Activated T-cell treated with anti-CD3 and anti-CD28 coated beads for 1 hour (primary cell): ENCODE results near the gene FBXL16.
A peak's percentile ranks its signal among the peaks of the same experiment; 100 is the strongest.

Experiments used
- DNase-seq: peaks from one replicate; pipeline ENCODE4 v3.0.0-alpha.2; 2020; ENCODE audit warnings: low read depth

The FBXL16 gene

DNA sequence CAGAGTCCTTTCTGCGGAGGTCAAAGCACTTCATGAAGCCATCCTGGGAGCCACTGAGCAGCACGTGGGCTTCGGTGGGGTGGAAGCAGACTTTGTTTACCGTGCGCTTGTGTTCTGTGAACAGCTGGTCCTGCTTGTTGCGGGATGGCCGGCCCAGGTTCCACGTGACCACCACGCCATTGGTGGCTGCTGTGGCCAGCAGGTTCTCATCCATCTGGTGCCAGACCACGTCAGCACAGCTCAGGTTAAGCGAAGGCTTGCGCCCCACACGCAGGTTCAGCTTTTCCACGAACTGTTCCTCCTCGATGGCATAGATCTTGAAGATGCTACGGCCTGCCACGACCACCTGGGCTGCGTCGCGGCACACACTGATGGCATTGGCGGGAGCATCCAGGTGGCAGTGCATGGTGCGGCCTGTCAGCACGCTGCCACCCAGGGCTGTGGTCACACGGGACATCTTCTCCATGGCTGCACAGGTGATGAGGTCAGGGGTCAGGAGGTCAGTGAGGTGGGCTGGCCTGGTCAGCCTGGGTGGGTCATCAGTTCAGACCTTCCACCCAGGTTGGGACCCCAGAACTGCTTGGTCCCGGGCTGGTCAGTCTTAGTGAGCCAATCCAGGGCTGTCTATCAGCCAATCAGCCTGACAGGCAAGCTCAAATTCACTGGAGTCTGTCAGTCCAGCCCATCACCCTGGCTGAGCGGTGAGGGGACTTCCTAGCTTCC is 16.3 kb downstream of the FBXL16 start:
- DNase-seq: no peak

DNA sequence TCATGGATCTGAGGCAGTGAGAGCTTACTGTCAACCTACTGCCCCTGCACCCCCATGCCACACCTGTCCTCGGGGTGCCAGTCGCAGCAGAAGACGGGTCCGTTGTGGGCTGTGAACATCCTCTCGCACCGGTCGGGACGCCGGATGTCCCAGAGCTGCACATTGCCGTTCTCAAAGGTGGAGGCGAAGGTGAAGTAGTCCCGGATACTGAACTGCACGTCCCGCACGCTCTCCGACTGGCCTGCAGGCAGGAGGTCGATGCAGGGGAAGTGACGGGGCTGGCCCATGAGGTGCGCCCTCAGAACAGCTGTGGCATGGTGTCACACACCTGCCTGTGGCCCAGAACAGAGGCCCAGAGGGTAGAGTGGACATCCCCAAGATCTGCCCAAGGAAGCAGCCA is 18.1 kb downstream of the FBXL16 start:
- no peak for DNase-seq

DNA sequence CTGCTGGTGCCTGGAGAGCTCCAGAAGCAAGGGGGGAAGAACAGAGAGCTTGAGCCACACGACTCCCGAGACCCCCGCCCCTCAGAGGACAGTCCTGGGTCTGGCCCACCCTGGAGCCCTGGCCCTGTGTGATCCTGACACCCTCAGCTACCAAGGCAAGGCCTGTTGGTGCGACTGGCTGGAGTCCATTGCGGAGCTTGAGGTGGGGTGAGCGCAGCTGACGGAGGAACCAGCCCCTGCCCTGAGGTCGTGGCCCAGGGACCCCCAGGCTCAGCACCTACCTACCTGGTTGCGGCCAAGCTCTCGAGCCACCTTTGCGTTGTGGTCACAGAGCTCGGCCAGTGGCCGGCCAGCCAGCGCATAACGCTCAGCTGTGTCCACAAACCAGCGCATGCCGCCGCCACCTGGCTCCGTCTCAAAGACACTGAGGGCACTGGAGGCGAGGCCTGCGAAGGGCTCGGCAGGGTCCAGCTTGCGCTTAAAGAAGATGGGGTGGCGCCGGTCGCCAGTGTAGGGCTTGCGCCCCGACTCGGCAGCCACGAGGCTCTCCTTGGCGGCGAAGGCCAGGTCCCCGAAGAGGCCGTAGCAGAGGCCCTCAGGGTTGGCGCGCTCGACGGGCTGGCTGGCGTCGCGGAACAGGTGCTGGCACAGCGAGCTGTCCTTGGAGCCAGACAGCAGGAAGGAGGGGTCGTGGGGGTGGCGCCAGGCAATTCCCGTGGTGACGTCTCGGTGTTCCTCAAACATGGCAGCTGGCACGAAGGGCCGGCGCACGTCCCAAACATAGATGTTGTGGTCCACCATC is 18.9 kb downstream of the FBXL16 start:
- no peak for DNase-seq

DNA sequence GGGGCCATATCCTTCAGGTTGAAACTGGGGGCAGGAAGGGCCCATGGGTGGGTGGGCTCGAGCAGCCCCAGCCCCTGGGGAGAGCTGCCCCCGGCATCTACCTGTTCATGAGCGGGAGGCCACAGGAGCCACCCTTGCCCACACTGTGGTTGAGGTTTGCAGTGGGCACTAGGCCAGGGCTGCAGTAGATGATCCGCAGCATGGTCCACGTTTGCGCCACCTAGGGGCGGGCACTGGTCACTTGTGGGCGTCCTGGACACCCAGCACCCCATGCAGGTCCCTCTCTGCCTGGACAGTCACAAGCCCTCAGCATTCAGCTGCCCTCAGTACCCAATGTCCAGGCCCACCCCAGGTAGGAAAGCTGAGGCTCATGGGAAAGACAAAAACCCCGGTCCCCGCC is 19.6 kb downstream of the FBXL16 start:
- no peak for DNase-seq

DNA sequence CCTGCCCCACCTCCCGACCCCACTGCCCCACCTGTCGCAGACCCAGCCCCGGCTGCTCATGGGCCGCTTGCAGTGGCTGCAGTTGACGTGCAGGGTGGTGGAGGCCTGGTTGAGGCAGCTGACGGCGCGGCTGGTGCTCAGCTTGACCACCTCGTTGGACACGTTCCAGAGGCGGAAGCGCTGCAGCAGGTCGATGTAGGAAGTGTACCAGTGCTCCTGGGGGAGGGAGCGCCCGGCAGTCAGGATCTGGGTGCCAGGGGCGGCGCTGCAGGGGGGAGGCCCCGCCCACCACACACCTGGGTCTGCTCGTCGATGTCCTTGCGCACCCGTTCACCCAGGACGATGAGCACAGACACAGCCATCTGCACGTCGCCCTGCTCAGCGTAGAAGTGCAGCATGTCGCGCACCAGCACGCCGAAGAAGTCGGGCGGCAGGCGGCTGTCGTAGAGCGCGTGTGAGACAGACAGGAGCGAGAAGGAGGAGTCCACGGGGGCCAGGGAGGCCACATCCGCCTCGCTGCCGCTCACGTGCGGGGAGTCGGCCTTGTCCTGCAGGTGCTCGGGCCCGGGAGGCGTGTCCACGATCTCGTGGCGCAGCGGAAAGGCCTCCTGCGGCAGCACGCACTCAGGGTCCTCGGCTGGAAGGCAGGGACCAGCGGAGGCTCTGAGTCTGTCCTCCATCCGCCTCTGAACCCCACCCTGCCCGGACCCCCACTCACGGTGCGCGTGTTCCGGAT is 20.5 kb downstream of the FBXL16 start:
- no peak for DNase-seq

DNA sequence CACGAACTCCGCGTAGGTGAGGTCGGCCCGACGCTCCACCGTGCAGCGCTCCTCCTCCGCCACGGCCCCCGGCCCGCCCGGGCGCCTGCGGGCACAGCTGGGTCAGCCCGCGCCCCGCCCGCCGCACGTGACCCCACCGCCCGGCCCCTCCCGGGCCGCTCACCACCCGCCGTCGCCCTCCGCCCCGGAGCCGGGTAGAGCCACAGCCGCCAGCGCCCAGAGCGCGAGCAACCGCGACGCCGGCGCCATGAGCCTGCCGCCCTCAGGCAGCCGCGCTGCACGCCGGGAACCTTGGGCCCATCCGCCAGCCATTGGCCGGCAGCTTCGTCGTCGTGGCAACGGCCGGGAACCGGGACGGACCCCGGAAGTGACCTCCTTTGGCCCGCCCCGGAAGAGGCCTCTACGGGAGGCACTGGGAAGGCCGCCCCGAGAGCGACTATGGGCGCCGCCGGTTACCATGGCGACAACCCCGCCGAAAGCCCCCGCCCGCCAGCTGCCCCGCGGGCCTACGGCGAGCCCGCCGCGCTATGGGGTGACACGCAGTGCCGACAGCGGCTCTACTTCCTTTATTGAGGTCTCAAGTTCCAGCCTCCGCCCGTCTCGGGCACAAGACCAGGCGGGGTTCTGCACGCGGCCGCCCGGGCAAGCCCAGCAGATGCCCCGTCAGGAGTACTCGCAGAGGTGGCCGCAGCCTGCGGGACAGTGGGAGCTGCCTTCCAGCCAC is 21.4 kb downstream of the FBXL16 start, which contains the start of gene JMJD8:
Gene JMJD8 (minus strand): TSS at position 264 of the 724 bp plus-strand sequence. CDS start 15 bp downstream, at position 249.
- peak; percentile 93 for DNase-seq

DNA sequence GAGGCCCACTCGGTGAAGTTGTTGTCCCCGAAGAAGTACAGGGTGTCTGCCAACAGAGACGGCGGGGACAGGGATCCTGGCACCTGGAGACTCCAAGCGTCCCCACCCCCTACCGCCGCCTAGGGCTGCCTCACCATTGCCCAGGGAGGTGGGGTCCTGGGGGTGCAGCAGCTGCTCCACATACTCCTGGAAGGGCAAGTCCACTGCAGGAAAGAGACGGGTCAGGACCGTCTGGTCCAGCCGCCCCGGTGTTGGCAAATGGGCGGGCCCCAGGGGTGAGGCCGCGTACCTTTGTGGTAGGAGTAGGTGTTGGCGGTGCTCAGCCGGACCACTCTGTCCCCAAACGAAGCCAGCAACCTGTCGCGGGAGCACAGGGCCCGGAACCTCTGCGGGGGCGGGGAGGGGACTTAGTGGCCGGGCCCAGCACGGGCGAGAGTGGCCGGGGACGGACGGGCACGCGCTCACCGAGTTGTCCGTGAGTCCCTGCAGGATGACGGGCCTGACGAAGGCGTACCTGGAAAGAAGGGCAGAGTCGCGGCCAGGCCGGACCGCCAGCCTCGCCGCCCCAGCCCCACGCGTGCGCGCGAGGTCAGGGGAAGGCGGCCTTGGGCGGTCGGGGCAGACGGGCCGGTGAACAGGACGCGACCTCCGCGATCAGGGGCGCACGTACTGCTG is 22.1 kb downstream of the FBXL16 start:
- DNase-seq: no peak

DNA sequence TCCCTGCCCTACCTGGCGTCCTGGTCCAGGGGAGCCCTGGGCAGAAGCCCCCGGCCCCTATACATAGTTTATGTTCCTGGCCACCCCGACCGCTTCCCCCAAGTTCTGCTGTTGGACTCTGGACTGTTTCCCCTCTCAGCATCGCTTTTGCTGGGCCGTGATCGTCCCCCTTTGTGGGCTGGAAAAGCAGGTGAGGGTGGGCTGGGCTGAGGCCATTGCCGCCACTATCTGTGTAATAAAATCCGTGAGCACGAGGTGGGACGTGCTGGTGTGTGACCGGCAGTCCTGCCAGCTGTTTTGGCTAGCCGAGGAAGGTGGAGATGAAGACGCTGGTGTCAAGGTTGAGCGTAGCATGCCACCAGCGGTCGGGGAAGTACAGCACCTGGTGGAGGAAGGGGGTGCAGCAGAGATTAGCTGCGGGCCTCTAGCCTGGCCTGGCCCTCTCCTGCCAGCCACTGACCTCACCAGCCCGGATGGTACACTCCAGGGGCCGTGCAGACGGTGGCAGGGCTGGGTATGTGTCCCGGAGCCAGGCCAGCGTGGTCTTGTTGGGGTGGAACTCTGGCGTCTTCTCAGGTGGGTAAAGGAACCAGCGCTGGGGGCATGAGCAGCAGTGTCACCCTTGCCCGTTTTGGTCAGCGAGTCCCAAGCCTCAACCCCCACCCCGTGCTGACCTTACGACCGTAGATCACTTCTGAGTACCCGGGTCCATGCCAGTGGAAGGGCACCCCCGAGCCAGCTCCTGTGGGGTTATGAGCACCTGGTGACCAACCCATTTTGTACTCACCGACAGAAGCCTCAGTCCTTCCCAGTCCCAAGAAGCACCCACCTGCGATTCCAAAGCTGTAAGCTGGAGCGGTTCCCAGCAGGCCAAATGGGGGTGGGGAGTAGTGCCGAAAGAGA is 22.9 kb downstream of the FBXL16 start:
- no peak for DNase-seq

DNA sequence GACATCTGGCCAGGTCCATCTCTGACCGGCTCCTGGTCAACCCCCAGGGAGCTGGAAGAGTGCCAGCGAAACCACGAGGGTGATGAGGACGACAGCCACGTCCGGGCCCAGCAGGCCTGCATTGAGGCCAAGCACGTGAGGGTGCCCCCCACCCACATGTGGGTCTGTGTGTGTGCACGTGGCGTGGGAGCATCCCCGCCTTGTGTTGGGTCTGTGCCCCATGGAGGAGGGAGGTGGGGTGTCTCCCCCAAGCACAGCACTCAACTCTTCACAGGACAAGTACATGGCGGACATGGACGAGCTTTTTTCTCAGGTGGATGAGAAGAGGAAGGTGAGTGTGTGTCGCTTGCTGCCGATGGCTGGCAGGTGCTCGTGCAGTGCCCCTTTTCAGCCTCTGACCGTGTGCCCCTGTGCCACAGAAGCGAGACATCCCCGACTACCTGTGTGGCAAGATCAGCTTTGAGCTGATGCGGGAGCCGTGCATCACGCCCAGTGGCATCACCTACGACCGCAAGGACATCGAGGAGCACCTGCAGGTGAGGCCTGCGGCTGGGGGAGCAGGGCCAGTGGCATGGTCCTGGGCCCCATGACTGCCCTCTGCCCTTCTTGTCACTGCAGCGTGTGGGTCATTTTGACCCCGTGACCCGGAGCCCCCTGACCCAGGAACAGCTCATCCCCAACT is 23.7 kb downstream of the FBXL16 start:
- no peak for DNase-seq

DNA sequence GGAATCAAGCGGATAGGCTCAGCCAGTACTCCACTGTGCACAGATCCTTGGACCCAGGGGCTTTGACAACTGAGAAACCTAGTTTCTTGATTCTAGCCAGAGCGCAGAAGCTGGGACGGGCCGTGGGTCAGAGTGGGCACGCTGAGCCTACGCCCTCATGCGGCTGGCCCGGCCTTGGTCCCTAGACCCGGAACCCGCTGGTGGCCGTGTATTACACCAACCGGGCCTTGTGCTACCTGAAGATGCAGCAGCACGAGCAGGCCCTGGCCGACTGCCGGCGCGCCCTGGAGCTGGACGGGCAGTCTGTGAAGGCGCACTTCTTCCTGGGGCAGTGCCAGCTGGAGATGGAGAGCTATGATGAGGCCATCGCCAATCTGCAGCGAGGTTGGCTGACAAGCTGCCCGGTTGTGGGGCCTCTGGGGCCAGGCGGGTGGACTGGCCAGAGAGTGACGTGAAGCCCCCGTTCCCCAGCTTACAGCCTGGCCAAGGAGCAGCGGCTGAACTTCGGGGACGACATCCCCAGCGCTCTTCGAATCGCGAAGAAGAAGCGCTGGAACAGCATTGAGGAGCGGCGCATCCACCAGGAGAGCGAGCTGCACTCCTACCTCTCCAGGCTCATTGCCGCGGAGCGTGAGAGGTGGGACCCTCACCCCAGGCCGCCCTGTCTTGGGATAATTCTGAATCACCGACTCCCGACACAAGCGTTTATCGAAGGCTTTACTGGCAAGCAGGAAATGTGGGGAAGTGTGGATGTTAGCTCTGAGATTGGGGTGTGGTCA is 24.4 kb downstream of the FBXL16 start:
- DNase-seq: no peak

DNA sequence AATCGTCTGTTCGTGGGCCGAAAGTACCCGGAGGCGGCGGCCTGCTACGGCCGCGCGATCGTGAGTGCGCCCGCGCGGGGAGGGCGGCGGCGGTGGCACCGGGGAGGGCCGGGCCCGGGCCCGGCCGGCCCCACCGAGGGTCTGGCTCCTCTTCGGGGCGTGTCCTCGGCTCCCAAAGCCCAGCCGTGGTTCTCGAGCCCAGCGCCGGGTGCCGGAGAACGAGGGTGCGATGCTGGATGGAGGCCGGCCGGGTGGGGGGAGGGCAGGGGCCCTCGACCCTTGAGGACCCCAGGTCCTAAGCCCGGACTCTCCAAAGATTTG is 25.0 kb downstream of the FBXL16 start:
- DNase-seq: no peak

DNA sequence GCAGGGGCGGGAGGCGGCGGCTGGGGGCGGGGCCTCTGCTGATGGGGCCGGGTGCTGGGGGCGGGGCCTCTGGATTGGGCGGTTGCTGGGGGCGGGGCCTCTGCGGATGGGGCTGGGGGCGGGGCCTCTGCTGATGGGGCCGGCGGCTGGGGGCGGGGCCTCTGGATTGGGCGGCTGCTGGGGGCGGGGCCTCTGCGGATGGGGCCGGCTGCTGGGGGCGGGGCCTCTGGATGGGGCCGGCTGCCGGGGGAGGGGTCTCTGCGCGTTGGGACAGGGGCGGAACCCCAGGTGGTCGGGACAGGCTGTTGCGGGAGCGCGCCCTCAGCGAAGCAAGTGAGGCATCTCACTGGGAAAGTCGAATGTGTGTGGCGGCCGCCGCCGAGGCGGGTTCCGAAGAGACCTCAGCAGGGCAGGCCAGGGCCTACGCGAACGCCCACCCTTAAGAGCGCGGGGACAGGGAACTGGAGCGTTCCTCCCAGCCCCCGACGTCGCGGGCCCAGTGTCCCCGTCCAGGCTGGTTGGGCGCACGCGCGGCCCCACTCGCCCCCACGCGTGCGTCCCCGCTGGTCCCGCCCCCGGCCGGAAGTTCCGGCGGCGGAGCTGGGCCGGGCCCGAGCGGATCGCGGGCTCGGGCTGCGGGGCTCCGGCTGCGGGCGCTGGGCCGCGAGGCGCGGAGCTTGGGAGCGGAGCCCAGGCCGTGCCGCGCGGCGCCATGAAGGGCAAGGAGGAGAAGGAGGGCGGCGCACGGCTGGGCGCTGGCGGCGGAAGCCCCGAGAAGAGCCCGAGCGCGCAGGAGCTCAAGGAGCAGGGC is 25.6 kb downstream of the FBXL16 start, which contains the start of gene STUB1:
Gene STUB1 (plus strand): TSS at position 597 of the 811 bp plus-strand sequence. CDS start 116 bp downstream, at position 713.
- peak; percentile 82 for DNase-seq

DNA sequence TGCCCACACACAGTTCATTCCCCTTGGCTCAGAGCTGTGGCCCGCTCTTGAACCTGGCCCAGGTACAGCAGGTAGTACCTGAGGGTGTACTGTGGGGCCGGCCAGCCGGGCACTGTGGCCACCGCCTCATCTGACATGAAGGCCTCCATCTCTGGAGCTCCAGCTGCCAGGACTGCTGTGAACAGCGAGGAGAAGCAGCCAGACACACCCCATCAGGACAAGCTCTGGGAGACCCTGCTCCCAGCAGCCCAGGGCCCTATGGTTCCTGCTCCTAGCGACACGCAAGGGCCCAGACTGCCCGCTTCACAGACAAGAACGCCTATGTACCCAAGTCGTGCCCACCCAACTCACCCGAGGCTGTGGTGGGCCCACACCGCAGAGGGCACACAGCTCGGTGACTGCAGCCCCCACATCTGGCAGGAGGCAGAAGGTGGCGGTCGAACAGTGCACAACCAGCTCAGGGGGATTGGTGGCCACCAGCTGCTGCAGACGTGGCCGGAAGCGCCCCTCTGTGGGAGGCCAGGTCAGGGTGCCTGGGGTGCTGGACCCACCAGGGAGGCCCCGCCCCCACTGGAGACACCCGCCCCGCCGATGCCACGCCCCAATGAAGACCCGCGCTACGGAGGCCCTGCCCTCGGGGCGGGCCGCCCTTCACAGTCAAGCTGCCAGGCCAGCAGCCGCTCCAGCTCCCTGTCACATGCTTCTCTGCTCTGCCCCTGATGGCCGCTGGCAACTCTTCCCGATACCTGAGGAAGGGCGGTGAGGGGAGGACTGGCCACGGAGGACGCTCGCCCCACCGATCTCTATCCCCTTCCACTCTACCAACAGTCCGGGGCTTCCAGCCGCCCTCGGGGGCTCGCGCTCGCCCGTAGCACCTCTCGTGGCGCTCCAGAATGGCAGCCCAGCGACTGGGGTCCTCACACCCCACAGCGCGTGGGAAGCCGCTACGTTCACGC is 26.5 kb downstream of the FBXL16 start:
- peak; percentile 36 for DNase-seq

DNA sequence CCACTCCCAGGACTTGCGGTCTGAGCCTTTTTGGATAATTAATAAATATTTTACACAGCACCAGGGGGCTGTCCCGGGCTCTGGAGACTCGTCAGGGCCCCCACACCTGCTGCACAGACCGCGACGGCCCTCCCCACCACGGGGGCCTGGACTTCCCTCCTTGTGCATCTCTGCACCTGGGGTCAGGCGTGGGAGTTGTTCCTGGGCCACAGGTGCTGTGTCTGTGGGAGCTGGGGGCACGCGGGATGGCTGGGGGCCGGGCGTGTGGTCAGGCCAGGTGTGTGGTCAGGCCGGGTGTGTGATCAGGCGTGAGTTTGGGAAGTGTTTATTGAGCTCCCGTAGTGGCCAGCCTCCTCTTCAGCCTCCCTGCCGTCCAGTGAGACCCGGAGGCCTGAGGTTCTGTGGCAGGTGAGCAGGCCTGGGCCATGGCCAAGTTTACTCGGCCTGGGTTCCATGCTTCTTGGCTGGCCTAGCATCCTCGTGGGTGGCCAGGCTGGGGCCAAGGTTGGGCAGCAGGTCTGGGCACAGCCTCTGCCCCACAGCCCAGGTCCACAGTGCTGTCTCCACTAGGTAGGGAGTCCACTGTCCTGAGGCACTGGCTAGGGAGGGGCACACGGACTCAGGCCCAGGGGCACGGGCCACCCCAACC is 27.3 kb downstream of the FBXL16 start:
- DNase-seq: no peak

DNA sequence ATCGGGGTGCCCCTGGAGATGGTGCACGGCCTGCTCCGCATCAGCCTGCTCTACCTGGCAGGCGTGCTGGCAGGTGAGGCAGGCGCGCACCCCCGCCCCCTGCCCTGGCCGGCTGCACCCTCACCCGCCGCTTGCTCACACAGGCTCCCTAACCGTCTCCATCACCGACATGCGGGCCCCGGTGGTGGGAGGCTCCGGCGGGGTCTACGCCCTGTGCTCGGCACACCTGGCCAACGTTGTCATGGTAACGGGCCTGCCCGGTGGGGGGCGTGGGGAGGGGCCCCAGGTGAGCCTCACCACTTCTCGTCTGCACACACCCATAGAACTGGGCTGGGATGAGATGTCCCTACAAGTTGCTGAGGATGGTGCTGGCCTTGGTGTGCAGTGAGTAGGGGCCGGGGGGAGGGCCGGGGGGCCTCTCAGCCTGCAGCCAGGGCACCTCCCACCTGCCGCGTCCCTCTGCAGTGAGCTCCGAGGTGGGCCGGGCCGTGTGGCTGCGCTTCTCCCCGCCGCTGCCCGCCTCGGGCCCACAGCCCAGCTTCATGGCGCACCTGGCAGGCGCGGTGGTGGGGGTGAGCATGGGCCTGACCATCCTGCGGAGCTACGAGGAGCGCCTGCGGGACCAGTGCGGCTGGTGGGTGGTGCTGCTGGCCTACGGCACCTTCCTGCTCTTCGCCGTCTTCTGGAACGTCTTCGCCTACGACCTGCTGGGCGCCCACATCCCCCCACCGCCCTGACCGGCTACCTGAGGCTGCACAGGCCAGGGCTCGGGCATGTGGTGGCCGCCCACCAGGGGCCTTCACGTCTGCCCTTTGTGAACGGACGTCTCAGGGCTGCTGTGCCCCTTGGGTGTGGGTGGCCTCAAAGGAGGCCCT is 28.0 kb downstream of the FBXL16 start:
- DNase-seq: no peak
